K562 treated with DMSO at 1 percent for 48 hours (cell line): Measurements from ENCODE around the gene LMOD2. TPM values are rescaled to one million over a fixed set of nuclear protein-coding genes. Genes with fewer than 3 reads are reported as not detected.

ENCODE experiments used
- total RNA-seq: library from RNA; unstranded; fragments of 300-600 nt; gene quantifications from 2 replicates; pipeline ENCODE4 v1.2.3, GENCODE V29; 2022; ENCODE audit warnings: low replicate concordance; ENCODE audit errors: extremely low read depth

Gene LMOD2
- not detected in 2 replicates for total RNA-seq

DNA sequence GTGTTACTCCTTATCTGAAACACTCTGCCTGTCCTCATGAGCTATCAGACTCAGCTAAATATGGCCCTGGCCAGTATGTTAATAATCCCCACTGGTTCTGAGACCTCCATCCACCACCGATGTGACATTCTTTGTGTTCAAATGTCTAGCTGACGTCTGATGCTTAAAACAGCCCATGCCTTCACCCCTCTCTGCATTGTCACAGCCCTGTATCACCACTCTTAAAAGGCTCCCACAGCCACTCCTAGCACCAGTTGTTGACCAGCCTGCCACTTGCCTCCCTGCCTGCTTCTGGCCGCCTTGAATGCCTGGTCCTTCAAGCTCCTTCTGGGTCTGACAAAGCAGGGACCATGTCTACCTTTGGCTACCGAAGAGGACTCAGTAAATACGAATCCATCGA, at the start of gene LMOD2:
Gene LMOD2, plus strand, starts transcription at position 253 of the 400 bp plus-strand sequence. Its CDS starts 98 bp downstream, at position 351.

Other genes starting within 250 kb of the LMOD2 start
- not detected in 2 replicates for gene IQUB, start 121.3 kb upstream of the LMOD2 start, total RNA-seq
- gene NDUFA5, start 98.0 kb upstream of the LMOD2 start, total RNA-seq, result not detected in 2 replicates
- gene ASB15, start 54.0 kb upstream of the LMOD2 start, total RNA-seq, result not detected in 2 replicates
- gene WASL, start 93.1 kb downstream of the LMOD2 start, total RNA-seq, result not detected in 2 replicates
- gene HYAL4, start 189.3 kb downstream of the LMOD2 start, total RNA-seq, result not detected in 2 replicates